MM.1S (cell line): ENCODE measurements around the gene SLC24A4.

Experiments used
- DNase-seq: peaks from one replicate; pipeline ENCODE4 v3.0.0-alpha.2; 2015
- H2AFZ ChIP-seq: fragments of 300-600 bp; sonication (generic); 2 replicates; pipeline ENCODE4 v1.6.0; 2016; ENCODE audit warnings: antibody characterized with exemption, low read length
- H3F3A ChIP-seq: fragments of 300-600 bp; sonication (generic); 2 replicates; pipeline ENCODE4 v1.6.1; 2016; ENCODE audit warnings: mild to moderate bottlenecking, antibody characterized with exemption, low read length, moderate library complexity, mixed read lengths; ENCODE audit not compliant: insufficient read depth
- H3K27ac ChIP-seq: fragments of 300-600 bp; sonication (generic); 2 replicates; pipeline ENCODE4 v1.5.1; 2016; ENCODE audit warnings: mild to moderate bottlenecking, low read length
- H3K27me3 ChIP-seq: fragments of 300-600 bp; sonication (generic); replicated peaks from 2 replicates; pipeline ENCODE4 v1.6.0; 2016; ENCODE audit warnings: low read length; ENCODE audit not compliant: insufficient read depth
- H3K36me3 ChIP-seq: fragments of 300-600 bp; sonication (generic); replicated peaks from 2 replicates; pipeline ENCODE4 v1.6.1; 2016; ENCODE audit warnings: mild to moderate bottlenecking, low read length, mixed read lengths; ENCODE audit not compliant: insufficient read depth
- H3K4me1 ChIP-seq: fragments of 300-600 bp; sonication (generic); 2 replicates; pipeline ENCODE4 v1.6.1; 2016; ENCODE audit warnings: low read length, mixed read lengths
- H3K4me2 ChIP-seq: fragments of 300-600 bp; sonication (generic); 2 replicates; pipeline ENCODE4 v1.6.0; 2016; ENCODE audit warnings: low read depth, low read length
- H3K4me3 ChIP-seq: fragments of 300-600 bp; sonication (generic); 2 replicates; pipeline ENCODE4 v1.5.1; 2016; ENCODE audit warnings: low read length, mixed read lengths
- H3K79me2 ChIP-seq: fragments of 300-600 bp; sonication (generic); 2 replicates; pipeline ENCODE4 v1.6.1; 2016; ENCODE audit warnings: mixed run types, low read length, mixed read lengths
- H3K9ac ChIP-seq: fragments of 300-600 bp; sonication (generic); 2 replicates; pipeline ENCODE4 v1.6.1; 2016; ENCODE audit warnings: low read length, mixed read lengths
- H3K9me2 ChIP-seq: fragments of 300-600 bp; sonication (generic); replicated peaks from 2 replicates; pipeline ENCODE4 v1.6.1; 2016; ENCODE audit warnings: mild to moderate bottlenecking, low read length, mixed read lengths; ENCODE audit not compliant: insufficient read depth
- H3K9me3 ChIP-seq: fragments of 300-600 bp; sonication (generic); replicated peaks from 2 replicates; pipeline ENCODE4 v1.6.1; 2016; ENCODE audit warnings: mild to moderate bottlenecking, low read length, mixed read lengths; ENCODE audit not compliant: insufficient read depth
- H4K20me1 ChIP-seq: fragments of 300-600 bp; sonication (generic); 2 replicates; pipeline ENCODE4 v1.6.1; 2016; ENCODE audit warnings: mild to moderate bottlenecking, low read length, moderate library complexity, mixed read lengths; ENCODE audit not compliant: insufficient read depth
- EZH2 ChIP-seq: fragments of 300-600 bp; sonication (generic); optimal IDR thresholded peaks from 2 replicates; pipeline ENCODE3; 2017; ENCODE audit warnings: low read depth, mild to moderate bottlenecking, antibody characterized with exemption, low read length, mixed read lengths
- EZH2phosphoT487 ChIP-seq: fragments of 300-600 bp; sonication (generic); IDR thresholded peaks from 2 replicates; pipeline ENCODE4 v1.6.1; 2018; ENCODE audit warnings: antibody characterized with exemption, low read length
- TF ChIP-seq, protein P1 (sequence below): fragments of 300-600 bp; sonication (generic); IDR thresholded peaks from 2 replicates; pipeline ENCODE4 v1.5.1; 2016; ENCODE audit warnings: antibody characterized with exemption, low read length, mixed read lengths

The SLC24A4 gene

GRCh38 chr14:92546347-92547053, 223.5 kb downstream of the SLC24A4 start:
- no peaks in the 10 kb centered on the region for H3K9me3 ChIP-seq

GRCh38 chr14:92549105-92549858, 226.3 kb downstream of the SLC24A4 start:
- Histone ChIP-seq H3K9me3 (no peaks in the 10 kb centered on the region), H4K20me1 (no peaks in the 10 kb centered on the region), H3K27me3 (no peaks in the 10 kb centered on the region), H3K27ac (no peak overlapping the region), H3F3A (peaks cover 16% of the 10 kb centered on the region; the same call in 1 of the 2 replicates), H3K4me2 (no peak overlapping the region), H3K4me1 (peaks cover 16% of the 10 kb centered on the region), H3K36me3 (no peaks in the 10 kb centered on the region), H3K9me2 (no peaks in the 10 kb centered on the region), H3K79me2 (no peaks in the 10 kb centered on the region), H3K4me3 (no peak overlapping the region), H3K9ac (no peak overlapping the region), H2AFZ (no peak overlapping the region)
- TF ChIP-seq, protein P1, sequence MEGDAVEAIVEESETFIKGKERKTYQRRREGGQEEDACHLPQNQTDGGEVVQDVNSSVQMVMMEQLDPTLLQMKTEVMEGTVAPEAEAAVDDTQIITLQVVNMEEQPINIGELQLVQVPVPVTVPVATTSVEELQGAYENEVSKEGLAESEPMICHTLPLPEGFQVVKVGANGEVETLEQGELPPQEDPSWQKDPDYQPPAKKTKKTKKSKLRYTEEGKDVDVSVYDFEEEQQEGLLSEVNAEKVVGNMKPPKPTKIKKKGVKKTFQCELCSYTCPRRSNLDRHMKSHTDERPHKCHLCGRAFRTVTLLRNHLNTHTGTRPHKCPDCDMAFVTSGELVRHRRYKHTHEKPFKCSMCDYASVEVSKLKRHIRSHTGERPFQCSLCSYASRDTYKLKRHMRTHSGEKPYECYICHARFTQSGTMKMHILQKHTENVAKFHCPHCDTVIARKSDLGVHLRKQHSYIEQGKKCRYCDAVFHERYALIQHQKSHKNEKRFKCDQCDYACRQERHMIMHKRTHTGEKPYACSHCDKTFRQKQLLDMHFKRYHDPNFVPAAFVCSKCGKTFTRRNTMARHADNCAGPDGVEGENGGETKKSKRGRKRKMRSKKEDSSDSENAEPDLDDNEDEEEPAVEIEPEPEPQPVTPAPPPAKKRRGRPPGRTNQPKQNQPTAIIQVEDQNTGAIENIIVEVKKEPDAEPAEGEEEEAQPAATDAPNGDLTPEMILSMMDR, result no peak
- no peak for TF ChIP-seq EZH2
- DNase-seq, result no peak

More at GRCh38 chr14:92546347-92547053, 223.5 kb downstream of the SLC24A4 start:
- no peaks in the 10 kb centered on the region for H3K79me2 ChIP-seq
- TF ChIP-seq EZH2, result no peak
- no peaks in the 10 kb centered on the region for H3K27me3 ChIP-seq
- no peak for DNase-seq
- H3K4me3 ChIP-seq, result no peak overlapping the region
- H2AFZ ChIP-seq, result no peak overlapping the region
- no peak overlapping the region for H3K9ac ChIP-seq
- H3K27ac ChIP-seq, result no peak overlapping the region
- H3K4me2 ChIP-seq, result no peak overlapping the region
- H3K4me1 ChIP-seq, result 0 out of 2 replicates have a peak, but pooled peaks cover 5% of the 10 kb centered on the region
- no peaks in the 10 kb centered on the region for H3K36me3 ChIP-seq
- H3K9me2 ChIP-seq, result no peaks in the 10 kb centered on the region
- H3F3A ChIP-seq, result peaks cover 11% of the 10 kb centered on the region; the same call in 1 of the 2 replicates
- H4K20me1 ChIP-seq, result no peaks in the 10 kb centered on the region

- H3K9me2 ChIP-seq, result no peaks in the 10 kb centered on the region
- peaks cover 16% of the 10 kb centered on the region for H3K4me1 ChIP-seq
- H3K79me2 ChIP-seq, result no peaks in the 10 kb centered on the region
- H3K9ac ChIP-seq, result no peak overlapping the region
- H4K20me1 ChIP-seq, result no peaks in the 10 kb centered on the region
- no peak overlapping the region for H3K4me3 ChIP-seq
- no peak overlapping the region for H2AFZ ChIP-seq
- H3F3A ChIP-seq, result peaks cover 16% of the 10 kb centered on the region; the same call in 1 of the 2 replicates
- H3K4me2 ChIP-seq, result no peak overlapping the region
- H3K27ac ChIP-seq, result no peak overlapping the region
- H3K36me3 ChIP-seq, result no peaks in the 10 kb centered on the region
- H3K27me3 ChIP-seq, result no peaks in the 10 kb centered on the region
- H3K9me3 ChIP-seq, result no peaks in the 10 kb centered on the region
- no peak for DNase-seq
- TF ChIP-seq EZH2phosphoT487 (no peak), EZH2 (no peak)
- TF ChIP-seq, protein P1, result no peak
Measured at GRCh38 chr14:92549859-92550230, 226.9 kb downstream of the SLC24A4 start.
